OCI-LY3 (cell line): ENCODE data around the gene PASK.

Source experiments
- H2AFZ ChIP-seq: fragments of 200-600, 300-600 bp; shearing (Covaris generic); 2 replicates; pipeline ENCODE4 v1.6.0; 2014; ENCODE audit warnings: antibody characterized with exemption, low read depth, low read length
- H3K27ac ChIP-seq: fragments of 200-600, 300-600 bp; sonication (generic); 2 replicates; pipeline ENCODE4 v1.5.1; 2014; ENCODE audit warnings: mild to moderate bottlenecking, low read length, moderate library complexity, mixed read lengths
- H3K27me3 ChIP-seq: fragments of 200-600, 300-600 bp; sonication (generic); 2 replicates; pipeline ENCODE4 v1.6.1; 2014; ENCODE audit warnings: low read depth, low read length, mixed read lengths
- H3K36me3 ChIP-seq: fragments of 200-600, 300-600 bp; sonication (generic); replicated peaks from 2 replicates; pipeline ENCODE3; 2014; ENCODE audit warnings: low read depth, low read length, mixed read lengths
- H3K4me1 ChIP-seq: fragments of 300-600, 200-600 bp; sonication (generic); 2 replicates; pipeline ENCODE4 v1.6.1; 2014; ENCODE audit warnings: low read length, mixed read lengths
- H3K4me2 ChIP-seq: fragments of 200-600, 300-600 bp; sonication (generic); 2 replicates; pipeline ENCODE4 v1.6.1; 2014; ENCODE audit warnings: low read length, mixed read lengths
- H3K4me3 ChIP-seq: fragments of 300-600, 200-600 bp; sonication (generic); 2 replicates; pipeline ENCODE4 v1.5.1; 2014; ENCODE audit warnings: antibody characterized with exemption, mild to moderate bottlenecking, low read length, moderate library complexity
- H3K79me2 ChIP-seq: fragments of 300-600, 200-600 bp; shearing (Covaris generic); 2 replicates; pipeline ENCODE4 v1.6.1; 2014; ENCODE audit warnings: mild to moderate bottlenecking, low read length, mixed read lengths
- H3K9ac ChIP-seq: fragments of 300-600, 200-600 bp; shearing (Covaris generic); 2 replicates; pipeline ENCODE4 v1.6.0; 2014; ENCODE audit warnings: mild to moderate bottlenecking, low read length, moderate library complexity
- H3K9me3 ChIP-seq: fragments of 200-600, 300-600 bp; shearing (Covaris generic); 2 replicates; pipeline ENCODE4 v1.6.1; 2014; ENCODE audit warnings: low read length, mixed read lengths; ENCODE audit not compliant: insufficient read depth
- H4K20me1 ChIP-seq: fragments of 200-600, 300-600 bp; sonication (generic); 2 replicates; pipeline ENCODE4 v1.6.1; 2016; ENCODE audit warnings: low read length, mixed read lengths; ENCODE audit not compliant: insufficient read depth
- EZH2phosphoT487 ChIP-seq: fragments of 200-600 bp; shearing (Covaris generic); IDR thresholded peaks from 2 replicates; pipeline ENCODE4 v1.6.1; 2018; ENCODE audit warnings: antibody characterized with exemption, mixed run types, low read depth
- TF ChIP-seq, protein P1 (sequence below): fragments of 200-600, 300-600 bp; sonication (generic); IDR thresholded peaks from 2 replicates; pipeline ENCODE4 v1.5.1; 2014; ENCODE audit warnings: antibody characterized with exemption, low read length, low read depth

PASK gene

GRCh38 chr2:241151934-241152660 is 2.8 kb upstream of the PASK start:
- peaks cover 55% of the 10 kb centered on the region for H3K79me2 ChIP-seq
- no peak overlapping the region for H3K4me2 ChIP-seq

GRCh38 chr2:241150660-241151530 is 1.6 kb upstream of the PASK start:
- Histone ChIP-seq H3K27me3 (no peaks in the 10 kb centered on the region), H3K79me2 (peaks cover 67% of the 10 kb centered on the region), H3K9ac (peak overlapping the region; percentile 76), H3K4me1 (peaks cover 29% of the 10 kb centered on the region), H3K4me2 (peak overlapping the region; percentile 98), H3K4me3 (peak overlapping the region; percentile 99), H3K36me3 (no peaks in the 10 kb centered on the region), H2AFZ (no peak overlapping the region), H3K27ac (peak overlapping the region; percentile 40), H3K9me3 (no peaks in the 10 kb centered on the region), H4K20me1 (0 out of 2 replicates have a peak, but pooled peaks cover 4% of the 10 kb centered on the region)
- TF ChIP-seq EZH2phosphoT487: no peak
- TF ChIP-seq, protein P1, sequence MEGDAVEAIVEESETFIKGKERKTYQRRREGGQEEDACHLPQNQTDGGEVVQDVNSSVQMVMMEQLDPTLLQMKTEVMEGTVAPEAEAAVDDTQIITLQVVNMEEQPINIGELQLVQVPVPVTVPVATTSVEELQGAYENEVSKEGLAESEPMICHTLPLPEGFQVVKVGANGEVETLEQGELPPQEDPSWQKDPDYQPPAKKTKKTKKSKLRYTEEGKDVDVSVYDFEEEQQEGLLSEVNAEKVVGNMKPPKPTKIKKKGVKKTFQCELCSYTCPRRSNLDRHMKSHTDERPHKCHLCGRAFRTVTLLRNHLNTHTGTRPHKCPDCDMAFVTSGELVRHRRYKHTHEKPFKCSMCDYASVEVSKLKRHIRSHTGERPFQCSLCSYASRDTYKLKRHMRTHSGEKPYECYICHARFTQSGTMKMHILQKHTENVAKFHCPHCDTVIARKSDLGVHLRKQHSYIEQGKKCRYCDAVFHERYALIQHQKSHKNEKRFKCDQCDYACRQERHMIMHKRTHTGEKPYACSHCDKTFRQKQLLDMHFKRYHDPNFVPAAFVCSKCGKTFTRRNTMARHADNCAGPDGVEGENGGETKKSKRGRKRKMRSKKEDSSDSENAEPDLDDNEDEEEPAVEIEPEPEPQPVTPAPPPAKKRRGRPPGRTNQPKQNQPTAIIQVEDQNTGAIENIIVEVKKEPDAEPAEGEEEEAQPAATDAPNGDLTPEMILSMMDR: no peak

More at GRCh38 chr2:241151934-241152660, 2.8 kb upstream of the PASK start:
- 0 out of 2 replicates have a peak, but pooled peaks cover 4% of the 10 kb centered on the region for H4K20me1 ChIP-seq
- H3K9me3 ChIP-seq: no peaks in the 10 kb centered on the region
- H3K9ac ChIP-seq: no peak overlapping the region
- no peak overlapping the region for H2AFZ ChIP-seq
- no peaks in the 10 kb centered on the region for H3K36me3 ChIP-seq
- H3K27me3 ChIP-seq: no peaks in the 10 kb centered on the region
- TF ChIP-seq, protein P1: no peak
- no peak for TF ChIP-seq EZH2phosphoT487
- H3K4me1 ChIP-seq: peaks cover 17% of the 10 kb centered on the region
- no peak overlapping the region for H3K4me3 ChIP-seq
- H3K27ac ChIP-seq: no peak overlapping the region

DNA sequence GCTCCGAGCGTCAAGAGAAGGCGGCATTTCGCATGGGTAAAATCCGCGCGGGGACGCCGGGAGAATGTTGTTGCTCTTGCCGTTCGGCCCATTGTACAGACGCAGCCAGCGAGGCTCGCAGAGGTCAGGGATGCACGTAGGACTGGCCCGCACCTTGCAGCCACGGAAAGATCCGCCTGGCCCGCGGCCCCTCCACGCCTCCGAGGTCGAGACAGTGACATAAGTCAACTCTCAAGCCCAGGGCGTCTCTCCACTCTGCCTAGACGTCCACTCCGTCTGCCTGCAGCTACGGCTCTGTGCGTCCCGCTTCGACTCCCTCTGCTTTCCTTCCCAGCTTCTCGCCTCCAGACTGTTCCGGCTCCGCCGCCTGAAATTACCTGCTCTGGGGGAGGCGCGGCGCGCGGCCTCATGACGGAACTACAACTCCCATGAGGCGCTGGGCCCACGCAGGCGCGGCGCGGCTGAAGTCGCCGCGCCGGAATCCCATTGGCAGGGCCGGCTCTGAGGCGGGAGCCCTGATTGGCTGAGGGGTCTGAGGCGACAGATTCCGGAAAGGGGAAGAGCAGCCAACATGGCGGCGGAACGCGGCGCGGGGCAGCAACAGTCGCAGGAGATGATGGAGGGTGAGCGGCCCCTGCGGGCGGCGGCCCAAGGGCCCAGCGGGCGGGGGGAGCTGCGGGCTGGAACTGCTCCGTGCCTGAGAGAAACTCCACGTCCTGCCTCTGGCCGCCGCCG is 820 bp upstream of the PASK start, which contains the start of gene PPP1R7:
PPP1R7 (plus strand) TSS at position 543 of the 735 bp plus-strand sequence; CDS start at position 572, 29 bp downstream.
- Histone ChIP-seq H2AFZ (no peak within 1 kb of the TSS), H3K9me3 (no peaks in the 10 kb centered on the region), H3K4me2 (peak within 1 kb of the TSS; percentile 98), H3K27ac (peak within 1 kb of the TSS; percentile 57), H3K4me3 (peak within 1 kb of the TSS; percentile 99), H3K4me1 (peaks cover 29% of the 10 kb centered on the region), H3K9ac (peak within 1 kb of the TSS; percentile 96), H3K79me2 (peaks cover 75% of the 10 kb centered on the region), H3K27me3 (no peaks in the 10 kb centered on the region), H4K20me1 (0 out of 2 replicates have a peak, but pooled peaks cover 4% of the 10 kb centered on the region), H3K36me3 (no peaks in the 10 kb centered on the region)
- TF ChIP-seq, protein P1: peak; percentile 39
- no peak for TF ChIP-seq EZH2phosphoT487

DNA sequence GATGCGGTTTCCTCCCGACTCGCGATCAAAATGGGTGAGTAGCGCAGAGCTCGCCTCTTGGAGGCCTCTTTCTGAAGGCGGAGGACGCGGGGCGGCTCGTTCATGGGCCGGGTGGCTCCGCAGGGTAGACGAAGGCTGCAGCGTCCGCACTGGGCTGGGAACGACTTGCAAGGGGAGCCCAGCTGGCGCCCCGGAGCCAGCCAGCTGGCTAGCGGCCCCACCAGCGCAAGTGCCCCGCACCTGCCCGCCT is 328 bp upstream of the PASK start:
- Histone ChIP-seq H2AFZ (no peak overlapping the region), H3K27me3 (no peaks in the 10 kb centered on the region), H3K4me2 (peak overlapping the region; percentile 89), H3K27ac (peak overlapping the region; percentile 57), H3K36me3 (no peaks in the 10 kb centered on the region), H3K9me3 (no peaks in the 10 kb centered on the region), H3K9ac (peak overlapping the region; percentile 96), H3K4me1 (peaks cover 29% of the 10 kb centered on the region), H3K4me3 (peak overlapping the region; percentile 99), H4K20me1 (0 out of 2 replicates have a peak, but pooled peaks cover 4% of the 10 kb centered on the region), H3K79me2 (peaks cover 80% of the 10 kb centered on the region)
- no peak for TF ChIP-seq EZH2phosphoT487
- TF ChIP-seq, protein P1: no peak
